ENCODE measurements around the gene AKT1S1.

DNA sequence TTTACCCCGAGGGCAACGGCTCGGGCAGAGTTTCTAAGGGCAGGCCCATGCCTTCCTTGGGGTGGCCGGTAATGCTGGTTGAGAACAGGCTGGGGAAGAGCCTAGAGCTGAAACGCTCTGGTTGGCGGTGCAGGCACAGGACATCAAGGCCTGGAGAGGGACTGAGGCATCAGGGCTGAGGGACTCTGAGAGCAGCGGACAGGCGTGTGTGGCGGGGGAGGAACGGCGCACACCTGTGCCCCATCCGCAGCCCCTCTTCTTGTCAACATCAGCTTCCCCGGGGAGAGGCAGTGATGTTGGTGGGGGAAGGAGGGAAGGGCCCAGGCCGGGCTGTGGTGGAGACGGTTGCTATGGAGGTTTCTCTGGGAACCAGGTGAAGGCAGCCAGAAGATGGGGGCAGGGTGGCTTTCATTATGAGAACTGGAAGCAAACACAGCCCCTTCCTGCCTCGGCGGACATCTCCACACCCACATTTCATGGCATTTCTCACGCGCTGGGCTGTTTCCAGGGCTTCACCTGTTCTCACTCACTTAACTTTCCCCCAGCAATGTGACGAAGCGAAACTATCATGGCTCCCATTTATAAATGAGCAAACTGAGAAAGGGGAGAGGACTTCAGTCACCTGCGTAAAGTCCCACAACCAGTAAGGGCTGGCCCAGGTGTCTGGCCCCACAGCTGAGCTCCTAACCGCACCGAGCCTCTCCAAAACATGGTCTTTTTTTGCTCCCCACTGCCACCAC is 43.6 kb upstream of the AKT1S1 start:
- TF ChIP-seq, protein P1, sequence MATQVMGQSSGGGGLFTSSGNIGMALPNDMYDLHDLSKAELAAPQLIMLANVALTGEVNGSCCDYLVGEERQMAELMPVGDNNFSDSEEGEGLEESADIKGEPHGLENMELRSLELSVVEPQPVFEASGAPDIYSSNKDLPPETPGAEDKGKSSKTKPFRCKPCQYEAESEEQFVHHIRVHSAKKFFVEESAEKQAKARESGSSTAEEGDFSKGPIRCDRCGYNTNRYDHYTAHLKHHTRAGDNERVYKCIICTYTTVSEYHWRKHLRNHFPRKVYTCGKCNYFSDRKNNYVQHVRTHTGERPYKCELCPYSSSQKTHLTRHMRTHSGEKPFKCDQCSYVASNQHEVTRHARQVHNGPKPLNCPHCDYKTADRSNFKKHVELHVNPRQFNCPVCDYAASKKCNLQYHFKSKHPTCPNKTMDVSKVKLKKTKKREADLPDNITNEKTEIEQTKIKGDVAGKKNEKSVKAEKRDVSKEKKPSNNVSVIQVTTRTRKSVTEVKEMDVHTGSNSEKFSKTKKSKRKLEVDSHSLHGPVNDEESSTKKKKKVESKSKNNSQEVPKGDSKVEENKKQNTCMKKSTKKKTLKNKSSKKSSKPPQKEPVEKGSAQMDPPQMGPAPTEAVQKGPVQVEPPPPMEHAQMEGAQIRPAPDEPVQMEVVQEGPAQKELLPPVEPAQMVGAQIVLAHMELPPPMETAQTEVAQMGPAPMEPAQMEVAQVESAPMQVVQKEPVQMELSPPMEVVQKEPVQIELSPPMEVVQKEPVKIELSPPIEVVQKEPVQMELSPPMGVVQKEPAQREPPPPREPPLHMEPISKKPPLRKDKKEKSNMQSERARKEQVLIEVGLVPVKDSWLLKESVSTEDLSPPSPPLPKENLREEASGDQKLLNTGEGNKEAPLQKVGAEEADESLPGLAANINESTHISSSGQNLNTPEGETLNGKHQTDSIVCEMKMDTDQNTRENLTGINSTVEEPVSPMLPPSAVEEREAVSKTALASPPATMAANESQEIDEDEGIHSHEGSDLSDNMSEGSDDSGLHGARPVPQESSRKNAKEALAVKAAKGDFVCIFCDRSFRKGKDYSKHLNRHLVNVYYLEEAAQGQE (IDR thresholded peaks at IDR 0.05; ENCODE audit: insufficient read depth in 1 of 2, low read depth in 2 of 2, low read length in 2 of 2): no peak
- no peak for TF ChIP-seq SIN3A (IDR thresholded peaks at IDR 0.05; ENCODE audit: borderline replicate concordance, insufficient read depth, low read length)

Data from PFSK-1 (cell line).